ELF-1 (cell line): ENCODE results near the gene COL9A3.

Source experiments
- DNase-seq: peaks from one replicate; pipeline ENCODE4 v3.0.0-alpha.2; 2016; ENCODE audit warnings: low read depth, low spot score

COL9A3 gene

DNA sequence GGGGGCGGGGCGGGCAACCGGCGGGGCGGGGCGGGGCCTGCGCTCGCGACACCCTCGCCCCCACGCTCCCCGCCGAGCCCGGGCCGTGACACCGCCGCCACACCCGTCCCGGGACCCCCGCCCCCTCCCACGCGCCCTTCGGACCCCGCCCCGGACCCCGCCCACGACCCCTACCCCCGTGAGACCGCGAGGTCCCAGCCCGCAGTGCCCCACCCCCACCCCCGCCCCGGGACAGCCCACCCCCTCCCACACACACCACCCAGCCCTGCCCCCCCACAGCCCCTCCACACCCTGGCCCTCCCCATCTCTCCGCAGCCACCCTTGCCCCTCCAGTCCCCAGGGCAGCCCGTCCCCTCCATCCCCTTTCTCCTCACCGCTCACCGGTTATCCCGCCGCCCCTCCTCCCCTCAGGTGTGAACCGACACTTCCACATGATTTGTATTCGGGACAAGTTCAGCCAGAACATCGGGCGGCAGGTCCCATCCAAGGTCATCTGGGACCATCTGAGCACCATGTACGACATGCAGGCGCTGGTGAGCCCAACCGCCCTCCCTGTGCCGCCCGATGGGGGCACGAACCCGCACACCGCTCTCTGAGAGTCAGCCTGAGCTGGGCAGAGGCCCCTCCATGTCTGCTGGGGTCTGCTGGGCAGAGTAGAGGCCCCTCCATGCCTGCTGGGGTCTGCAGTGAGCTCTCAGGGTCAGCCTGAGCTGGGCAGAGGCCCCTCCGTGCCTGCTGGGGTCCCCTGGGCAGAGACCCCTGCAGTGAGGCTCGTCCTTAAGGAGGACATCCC is 20.0 kb upstream of the COL9A3 start:
- no peak for DNase-seq

DNA sequence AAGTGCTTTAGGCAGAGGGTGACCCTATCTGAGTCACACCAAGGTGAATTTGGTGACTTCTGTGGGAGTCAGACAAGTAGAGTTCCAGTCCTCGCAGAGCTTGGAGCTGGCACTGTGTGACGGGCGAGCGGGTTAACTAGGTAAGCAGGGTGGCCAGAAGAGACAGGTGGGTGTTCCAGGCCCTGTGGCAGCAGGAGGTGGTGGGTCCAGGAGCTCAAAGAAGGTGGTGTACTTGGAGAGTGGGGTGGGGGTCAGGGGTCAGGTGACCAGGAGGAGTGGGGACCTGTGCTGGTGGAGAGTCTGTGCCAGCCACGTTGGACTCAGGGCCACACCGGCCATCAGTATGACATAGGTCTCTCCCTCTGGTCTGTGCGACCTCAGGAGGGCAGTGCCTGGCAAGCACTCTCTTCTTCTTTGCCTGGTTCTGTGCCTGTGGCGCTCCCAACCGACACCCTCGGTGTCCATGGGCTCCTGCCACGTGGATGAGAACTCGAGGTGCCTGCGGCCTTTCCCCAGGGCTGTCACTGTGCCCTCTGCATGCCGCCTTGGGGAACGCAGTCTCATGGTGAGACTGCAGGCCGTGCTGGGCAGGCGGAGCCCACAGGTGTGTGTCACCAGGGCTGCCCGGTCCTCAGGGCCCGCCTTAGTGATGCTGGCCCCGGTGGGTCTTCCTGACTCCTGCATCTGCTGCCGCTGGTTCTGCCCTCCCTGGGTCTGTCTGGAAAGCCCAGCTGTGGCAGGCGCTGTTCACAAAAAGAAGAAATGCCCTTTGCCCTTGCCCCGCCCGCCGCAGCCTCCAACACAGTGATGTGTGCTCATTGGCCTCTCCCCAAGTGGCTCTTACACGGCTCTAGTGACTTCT is 18.9 kb upstream of the COL9A3 start:
- DNase-seq = no peak

DNA sequence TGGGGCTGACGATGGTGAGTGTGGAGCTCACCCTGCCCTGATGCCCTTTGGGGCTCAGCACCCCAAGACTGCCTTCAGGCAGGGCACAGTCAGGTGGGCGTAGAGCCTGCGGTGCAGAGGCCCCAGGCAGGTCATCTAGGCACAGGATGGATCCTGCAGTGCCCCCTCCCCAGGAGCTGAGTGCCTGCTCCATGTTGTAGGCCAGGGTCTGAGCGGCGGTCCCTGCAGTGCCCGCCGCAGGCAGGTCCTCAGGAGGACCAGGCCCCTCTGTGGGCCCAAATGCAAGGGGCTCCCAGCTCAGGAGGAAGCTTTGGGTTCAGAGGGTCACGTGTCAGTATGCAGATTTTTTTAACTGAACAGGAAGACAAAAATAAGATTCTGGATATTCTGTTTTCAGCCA is 17.8 kb upstream of the COL9A3 start:
- no peak for DNase-seq

DNA sequence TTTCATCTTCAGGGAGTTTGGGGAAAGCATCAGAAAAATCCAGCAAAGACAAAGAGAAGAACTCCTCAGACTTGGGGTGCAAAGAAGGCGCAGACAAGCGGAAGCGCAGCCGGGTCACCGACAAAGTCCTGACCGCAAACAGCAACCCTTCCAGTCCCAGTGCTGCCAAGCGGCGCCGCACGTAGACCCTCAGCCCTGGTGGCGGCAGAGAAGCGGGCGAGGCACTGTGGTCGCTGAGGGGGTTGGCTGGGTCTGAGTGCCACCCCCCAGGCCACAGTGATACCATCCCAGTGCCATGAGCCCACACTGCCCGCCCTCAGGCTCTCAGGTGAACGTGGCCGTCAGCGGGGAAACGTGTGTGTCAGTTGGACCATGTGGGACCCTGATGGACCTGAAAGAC is 17.4 kb upstream of the COL9A3 start:
- no peak for DNase-seq

DNA sequence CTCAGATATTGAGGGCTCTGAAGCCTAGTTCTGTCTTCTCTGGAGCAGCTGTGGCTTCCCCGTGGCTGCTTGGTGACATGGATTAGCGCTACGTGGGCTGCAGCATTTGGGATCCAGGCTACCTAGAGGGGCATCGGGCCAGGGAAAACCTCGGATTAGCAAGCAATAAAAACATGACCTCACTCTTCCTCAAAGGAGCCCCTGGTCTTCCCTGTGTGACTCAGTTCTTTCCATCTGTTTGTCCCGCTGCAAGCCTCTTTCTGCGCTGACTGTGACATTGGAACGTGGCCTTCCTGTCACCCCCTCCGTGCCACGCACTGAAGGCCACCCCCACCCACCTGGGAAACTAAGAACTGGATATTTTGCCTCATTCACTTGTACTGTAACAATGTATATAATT is 17.0 kb upstream of the COL9A3 start:
- DNase-seq = no peak

DNA sequence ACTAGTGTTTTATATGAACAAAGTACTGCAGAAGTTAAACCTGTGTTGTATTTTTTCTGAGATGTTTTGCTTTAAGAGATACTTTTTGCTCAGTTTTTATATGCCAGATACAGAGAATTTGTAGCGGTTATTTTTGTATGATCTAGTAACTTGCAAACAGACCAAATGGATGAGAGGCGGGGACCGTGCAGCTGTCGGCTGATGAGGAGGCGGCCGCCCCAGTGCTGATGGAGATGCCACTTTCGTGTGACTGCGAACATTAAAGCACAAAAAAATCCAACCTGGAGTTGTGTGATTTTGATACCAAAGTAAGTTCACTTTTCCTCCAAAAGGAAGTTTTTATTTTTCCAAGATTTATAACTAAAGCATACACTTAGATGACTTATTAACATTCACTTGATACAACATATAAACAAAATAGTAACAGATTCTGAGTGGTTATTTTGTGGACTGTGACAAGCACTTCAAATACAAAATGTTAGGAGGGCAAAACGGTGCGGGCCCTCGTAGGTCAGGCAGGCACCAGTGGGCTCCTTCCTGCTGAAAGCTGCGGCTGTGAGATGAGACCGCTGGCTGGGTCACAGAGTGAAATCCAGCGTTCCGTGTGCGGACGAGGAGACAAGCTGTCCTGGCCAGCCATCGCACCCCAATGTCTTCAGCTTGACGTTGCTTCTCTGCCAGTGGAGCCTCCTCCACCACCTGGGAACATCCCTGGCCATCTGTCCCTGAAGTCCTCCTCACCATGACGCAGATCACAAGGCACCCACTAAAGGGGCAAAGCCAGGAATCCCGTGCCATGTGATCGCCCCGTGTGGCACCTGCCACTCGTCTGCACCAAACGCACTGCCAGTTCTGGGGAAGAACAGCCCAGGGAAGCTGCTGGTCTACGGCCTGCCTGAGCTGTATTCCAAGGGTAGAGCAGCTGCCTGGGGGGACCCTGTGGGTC is 16.3 kb upstream of the COL9A3 start:
- DNase-seq = no peak

DNA sequence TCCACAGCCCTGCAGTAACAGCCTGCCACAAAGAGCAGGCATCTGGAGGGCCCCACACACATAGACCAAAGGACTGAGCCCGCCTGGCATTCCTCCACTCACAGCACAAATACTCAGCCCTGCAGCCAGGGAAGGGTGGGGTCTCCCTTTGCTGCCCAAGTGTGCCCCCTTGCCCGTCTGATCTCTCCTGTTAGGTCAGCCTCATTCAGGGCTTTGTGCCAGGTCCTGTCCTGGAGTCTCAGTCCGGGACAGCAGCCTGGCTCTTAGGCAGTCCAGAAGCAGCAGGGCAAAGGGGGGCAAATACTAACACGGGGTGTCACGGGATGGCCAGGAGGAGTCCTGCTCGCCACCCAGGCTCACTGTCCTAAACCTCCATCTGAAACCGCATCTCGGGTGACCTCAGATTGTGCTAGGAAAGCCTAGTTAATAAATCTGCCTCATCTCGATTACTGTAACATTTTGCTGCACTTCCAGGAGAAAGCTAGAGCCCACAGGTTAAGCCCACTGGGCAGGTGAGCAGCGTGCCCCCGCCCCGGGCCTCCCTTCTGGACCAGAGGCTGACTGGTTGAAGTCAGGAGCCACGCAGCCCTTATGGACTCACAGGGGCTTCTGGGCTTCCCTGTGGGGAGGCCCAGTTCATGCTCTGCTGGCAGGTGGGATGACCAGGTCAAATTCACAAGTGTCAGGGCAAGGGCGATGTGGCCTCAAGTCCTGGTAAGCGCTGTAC is 15.4 kb upstream of the COL9A3 start:
- DNase-seq = no peak

DNA sequence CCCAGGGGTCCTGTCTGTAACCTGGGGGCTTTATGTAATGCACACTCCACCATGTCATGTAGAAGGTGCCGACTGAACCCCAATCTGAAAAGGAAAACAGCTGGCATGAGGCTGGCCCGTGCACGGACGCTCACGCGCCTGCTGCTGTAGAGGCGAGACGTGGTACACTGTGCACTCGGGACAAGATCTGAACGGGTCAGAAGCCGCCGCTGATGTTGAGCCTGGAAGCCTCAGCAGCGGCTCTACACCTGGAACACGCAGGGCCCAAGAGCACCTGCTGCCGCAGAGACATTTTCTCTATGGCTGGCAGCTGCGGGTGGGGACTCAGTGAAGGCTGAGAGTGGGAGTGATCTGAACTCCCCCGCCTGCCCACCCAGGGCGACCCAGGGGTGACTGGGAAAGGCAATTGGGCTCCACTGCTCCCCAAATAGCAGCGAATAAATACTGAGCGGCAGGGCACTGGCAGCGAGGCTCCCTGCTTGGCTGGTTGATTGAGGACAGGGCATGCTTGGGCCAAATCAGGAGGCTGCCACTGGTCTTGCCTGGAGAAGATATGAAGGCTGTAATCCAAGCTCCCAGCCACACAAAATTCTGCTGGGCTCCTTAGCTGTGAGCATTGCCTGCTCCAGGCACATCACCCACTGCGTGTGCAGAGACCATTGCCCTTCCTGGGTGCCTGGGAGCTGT is 14.7 kb upstream of the COL9A3 start:
- no peak for DNase-seq

DNA sequence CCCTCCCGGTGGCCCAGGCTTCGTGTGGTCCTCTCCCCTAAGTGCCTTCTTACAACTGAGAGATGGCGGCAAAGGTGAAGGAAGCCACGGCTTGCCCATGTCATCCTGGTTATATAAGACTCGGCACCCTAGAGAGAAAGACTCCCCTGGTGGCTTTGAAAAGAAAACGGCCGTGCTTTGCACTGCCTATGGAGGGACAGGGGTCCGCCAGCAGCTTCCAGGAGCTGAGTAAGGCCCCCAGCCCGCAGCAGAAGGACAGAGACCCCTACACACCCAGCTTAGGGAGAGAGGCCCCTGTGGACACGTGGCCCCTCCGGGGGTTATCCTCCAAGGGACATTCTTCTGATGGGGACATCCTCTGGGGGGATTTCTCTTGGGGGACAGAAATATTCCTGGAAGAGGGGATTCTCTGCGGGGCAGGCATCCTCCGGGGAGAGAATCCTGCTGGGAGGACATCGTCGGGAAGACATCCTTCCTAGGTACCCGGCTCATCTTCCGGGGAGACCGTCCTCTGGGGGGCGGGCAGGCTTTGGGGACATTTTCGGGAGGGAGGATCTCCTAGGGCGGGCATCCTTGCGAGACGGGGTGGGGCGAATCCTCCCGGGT is 12.7 kb upstream of the COL9A3 start:
- no peak for DNase-seq

DNA sequence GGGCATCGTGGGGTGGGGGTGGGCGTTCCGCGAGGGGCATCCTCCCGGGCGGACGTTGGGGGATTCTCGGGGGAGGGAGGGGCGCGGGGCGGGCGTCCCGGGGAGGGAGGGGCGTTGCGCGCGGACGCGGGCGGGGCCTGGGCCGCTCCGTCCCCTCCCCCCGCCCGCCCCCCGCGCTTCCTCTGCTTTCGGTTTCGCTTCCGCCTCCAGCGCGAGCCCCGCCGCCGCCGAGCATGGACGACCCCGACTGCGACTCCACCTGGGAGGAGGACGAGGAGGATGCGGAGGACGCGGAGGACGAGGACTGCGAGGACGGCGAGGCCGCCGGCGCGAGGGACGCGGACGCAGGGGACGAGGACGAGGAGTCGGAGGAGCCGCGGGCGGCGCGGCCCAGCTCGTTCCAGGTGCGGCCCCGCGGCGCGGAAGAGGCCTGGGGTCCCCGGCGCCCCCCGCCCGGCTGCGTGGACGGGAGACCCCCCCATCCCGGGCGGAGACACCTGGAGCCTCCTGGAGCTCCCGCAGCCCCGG is 12.2 kb upstream of the COL9A3 start, which contains the start of gene OGFR:
Gene OGFR (plus strand): TSS at position 209 of the 528 bp plus-strand sequence. CDS start 25 bp downstream, at position 234.
- no peak for DNase-seq

DNA sequence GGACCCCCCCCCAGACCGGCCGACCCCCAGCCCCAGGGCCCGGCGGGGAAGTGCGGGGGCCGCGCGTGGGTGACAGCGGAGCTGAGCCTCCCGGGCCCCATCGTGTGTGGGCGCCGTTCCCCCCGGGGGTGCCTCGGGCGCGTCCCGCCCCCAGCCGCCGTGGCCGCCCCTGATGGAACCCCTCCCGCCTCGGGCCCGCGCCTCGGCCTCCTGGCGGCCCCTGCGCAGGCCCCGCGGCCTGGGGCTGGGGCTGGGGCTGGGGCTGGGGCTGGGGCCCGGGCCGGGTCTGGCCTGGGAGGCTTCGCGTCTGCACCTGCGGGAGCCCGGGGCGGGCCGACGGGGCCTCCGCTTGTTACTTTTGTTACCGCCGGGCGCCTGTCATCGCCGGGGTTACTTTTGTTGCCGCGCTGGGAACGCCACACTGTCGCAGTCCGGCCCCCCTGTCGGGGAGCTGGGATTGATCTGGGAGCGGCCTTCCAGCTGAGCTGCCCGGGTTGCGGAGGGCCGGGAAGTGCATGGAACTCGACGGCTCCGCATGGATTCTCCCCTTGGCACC is 11.6 kb upstream of the COL9A3 start:
- no peak for DNase-seq

DNA sequence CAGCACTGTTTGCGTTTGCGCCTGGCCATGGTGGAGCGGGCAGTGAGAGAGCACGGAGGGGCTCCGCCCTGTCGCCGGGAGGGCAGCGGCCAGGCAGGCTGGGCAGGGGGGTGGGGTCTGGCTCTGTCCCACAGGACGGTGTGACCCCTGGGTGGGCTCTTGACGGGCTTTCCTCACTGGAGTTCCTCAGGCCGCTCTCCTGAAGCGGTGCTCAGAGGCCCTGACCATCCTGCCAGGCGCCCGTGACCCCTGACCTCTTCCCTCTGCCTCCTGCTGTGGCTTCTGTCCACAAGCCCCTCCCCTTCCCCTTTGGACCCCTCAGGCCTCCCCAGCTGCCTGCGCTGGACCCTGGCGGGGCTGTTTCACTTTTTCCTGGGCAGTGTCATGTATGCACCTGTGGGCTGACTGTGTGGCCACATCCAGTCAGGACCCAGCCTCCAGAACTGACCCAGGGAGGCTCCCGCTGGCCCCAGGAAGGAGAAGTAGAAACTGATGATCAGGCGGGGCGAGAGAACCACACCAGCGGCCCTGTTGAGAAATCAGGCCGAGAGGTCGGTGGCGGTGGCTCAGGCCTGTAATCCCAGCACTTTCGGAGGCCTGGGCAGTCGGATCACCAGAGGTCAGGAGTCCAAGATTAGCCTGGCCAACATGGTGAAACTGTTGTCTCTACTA is 11.0 kb upstream of the COL9A3 start:
- peak; percentile 65 for DNase-seq

DNA sequence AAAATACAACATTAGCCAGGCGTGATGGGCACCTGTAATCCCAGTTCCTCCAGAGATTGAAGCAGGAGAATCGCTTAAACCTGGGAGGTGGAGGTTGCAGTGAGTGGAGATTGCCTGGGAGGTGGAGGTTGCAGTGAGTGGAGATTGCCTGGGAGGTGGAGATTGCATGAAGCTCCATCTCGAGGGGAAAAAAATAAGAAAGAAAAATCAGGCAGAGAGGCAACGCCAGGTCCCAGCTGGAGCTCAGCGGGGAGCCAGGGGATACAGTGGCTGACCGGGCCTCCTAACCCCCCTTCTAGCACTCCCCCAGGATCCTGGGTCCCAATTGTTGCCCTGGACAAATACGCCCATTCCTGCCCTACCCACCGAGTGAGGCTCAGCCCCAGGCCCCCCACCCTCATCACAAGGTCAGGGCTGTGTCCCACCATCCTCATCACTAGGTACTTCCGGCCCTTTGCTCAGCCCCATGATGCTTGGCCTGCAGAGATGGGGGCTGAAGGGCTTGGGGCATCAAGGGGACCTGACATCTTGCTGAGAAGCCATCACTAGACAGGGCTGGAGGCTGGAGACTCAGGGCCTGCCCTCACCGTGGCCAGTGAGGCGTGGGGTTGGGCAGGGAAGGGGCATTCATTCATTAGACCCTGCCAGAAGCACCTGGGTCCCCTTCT is 10.3 kb upstream of the COL9A3 start:
- DNase-seq = no peak

DNA sequence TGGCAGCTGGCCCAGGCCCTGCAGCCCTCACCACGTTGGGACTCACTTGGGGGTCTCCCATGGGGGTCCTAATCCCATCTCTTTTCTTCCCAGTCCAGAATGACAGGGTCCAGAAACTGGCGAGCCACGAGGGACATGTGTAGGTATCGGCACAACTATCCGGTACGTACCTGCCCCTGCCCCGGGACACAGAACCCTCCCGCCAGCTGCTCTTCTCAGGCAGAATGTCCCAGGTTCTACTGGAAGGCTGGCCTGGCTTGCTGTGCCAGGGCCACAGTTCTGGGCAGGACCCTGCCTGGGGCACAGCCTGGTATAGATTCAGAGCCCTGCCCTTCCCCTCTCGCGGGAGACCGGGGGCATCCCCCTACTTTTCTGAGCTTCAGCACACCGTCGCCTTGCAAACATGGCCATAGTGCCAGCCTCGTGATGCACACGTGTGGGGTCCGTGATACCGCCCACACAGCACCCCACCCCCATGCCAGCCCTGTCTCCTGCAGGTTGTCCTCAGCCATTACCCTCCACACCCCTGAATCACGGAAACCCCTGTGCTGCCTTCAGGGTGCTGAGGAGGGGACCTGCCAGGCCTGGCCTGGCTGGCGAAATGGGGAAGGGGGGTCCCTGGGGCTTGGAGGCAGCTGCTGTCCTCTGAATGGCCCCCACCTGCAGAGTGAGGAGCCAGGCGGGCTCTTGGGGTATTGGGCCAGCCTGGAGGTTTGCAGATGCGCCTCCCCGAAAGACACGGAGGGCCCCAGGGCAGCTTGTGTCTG is 9.2 kb upstream of the COL9A3 start:
- no peak for DNase-seq

DNA sequence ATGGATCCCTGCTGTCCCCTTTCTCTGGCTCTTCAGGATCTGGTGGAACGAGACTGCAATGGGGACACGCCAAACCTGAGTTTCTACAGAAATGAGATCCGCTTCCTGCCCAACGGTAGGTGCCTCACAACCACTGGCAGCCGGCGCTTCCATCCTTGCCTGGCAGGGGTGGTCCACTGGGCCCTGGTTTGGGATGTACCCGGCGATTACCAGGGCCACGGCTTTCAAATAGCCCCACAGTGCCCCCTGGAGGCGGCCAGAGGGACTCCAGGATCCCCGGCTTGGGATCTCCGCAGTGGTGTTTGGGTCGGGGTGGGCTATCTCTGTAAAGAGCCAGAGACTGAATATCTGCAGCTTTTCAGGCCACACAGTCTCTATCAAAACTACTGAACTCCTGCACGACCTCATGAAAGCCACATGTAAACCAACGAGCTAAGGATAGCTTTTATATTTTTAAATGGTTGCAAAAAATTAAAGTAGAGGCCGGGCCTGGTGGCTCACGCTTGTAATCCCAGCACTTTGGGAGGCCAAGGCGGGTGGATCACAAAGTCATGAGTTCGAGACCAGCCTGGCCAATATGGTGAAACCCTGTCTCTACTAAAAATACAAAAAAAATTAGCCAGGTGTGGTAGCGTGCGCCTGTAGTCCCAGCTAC is 8.5 kb upstream of the COL9A3 start:
- peak; percentile 85 for DNase-seq

DNA sequence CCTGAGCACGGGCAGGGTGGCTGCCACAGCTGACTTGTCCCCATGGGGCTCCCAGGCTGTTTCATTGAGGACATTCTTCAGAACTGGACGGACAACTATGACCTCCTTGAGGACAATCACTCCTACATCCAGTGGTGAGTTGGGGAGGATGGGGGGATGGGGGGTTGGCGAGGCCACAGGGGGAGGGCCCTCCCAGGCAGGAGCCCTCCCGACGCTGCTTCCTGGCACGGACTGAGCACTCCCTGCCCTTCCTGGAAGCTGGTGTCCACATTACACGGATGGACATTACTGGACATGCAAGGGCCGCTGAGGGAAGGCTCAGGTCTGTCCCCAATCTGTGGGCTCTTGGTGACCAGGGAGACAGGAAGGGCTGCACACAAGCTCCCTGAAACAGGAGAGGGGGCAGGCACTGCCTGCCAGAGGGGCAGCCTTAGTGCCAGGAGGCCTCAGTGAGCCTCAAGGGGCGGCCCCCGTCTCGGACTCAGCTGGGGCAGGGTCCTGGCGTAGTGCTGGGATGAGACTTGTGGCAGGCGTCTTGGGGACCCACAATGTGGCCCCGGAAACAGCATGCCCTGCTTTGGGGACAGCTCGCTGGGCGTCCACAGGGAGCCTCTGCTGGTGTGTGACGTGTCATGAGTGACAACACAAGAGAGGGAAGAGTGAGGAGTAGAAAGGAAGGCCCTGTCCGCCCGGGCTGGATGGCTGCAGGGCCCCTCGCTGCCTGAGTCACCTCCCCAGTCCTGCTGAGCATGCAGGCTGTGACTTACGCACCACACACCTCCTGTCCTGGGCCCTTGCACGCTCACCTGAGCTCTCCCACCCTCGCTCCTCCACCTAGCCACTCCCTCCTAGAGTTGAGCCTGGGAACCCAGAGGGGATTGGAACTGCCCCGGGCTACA is 7.1 kb upstream of the COL9A3 start:
- DNase-seq = no peak
